Adipose tissue (tissue), 3 donors: ENCODE measurements around the gene ZNF80. TPM values are rescaled to one million over a fixed set of nuclear protein-coding genes. Genes with fewer than 3 reads are reported as not detected.

ENCODE experiments used
- polyA plus RNA-seq, 3 donors: library from polyadenylated mRNA; stranded (reverse); fragments of 200-250 nt; gene quantifications; one replicate each; pipeline ENCODE4 v1.2.3, GENCODE V29; 2013
- donor health status: healthy with polysubstance abuse.
- donor health status: Bipolar disorder and iron deficiency.
- donor health status: healthy.

ZNF80 gene
- polyA plus RNA-seq, 3 donors, result 0.09 TPM; not detected in 2

Other genes starting within 250 kb of the ZNF80 start
- 1 to 10 TPM in 2 of 3 donors, under 1 TPM in 1; 0.74 to 2.1 (median 1.2) TPM for gene CCDC191, start 181.1 kb downstream of the ZNF80 start, polyA plus RNA-seq
- 1 to 10 TPM; 4.2 to 8.4 (median 5.1) TPM for gene QTRT2, start 180.8 kb downstream of the ZNF80 start, polyA plus RNA-seq
- not detected for gene DRD3, start 58.5 kb downstream of the ZNF80 start, polyA plus RNA-seq
- under 1 TPM in 2 of 3 donors, not detected in 1; 0.13 to 0.24 TPM for gene TIGIT, start 56.5 kb upstream of the ZNF80 start, polyA plus RNA-seq